IMR-90 (cell line): ENCODE data around the gene RELN. TPM values are rescaled to one million over a fixed set of nuclear protein-coding genes. Genes with fewer than 3 reads are reported as not detected.

Source experiments
- ATAC-seq: fragments of 200-7000 bp; cut with Tn5 transposase; 2 replicates; pipeline ENCODE4 v1.9.1; 2020; ENCODE audit warnings: low read depth, mild to moderate bottlenecking, moderate library complexity
- BruUV-seq: library from RNA; stranded (reverse); fragments of 400-500 nt; replicated peaks from 2 replicates; lab custom pipeline; 2021; lab: Mats Ljungman, UMichigan
- CTCF ChIA-PET: fragments of 300-600 bp; formaldehyde crosslinking; extraction: SDS; loops from one replicate; lab custom pipeline; 2021; ENCODE audit warnings: antibody characterized with exemption; lab: Yijun Ruan, JAX
- POLR2A ChIA-PET: fragments of 300-600 bp; sonication (Branson Sonifier 250); formaldehyde crosslinking; loops from one replicate; lab custom pipeline; 2022; ENCODE audit warnings: antibody characterized with exemption; ENCODE audit not compliant: unreplicated experiment; lab: Charles Lee
- DNase-seq: peaks from one replicate; pipeline ENCODE4 v3.0.0; 2013
- H2AFZ ChIP-seq: replicated peaks from 2 replicates; pipeline ENCODE3; 2013; ENCODE audit warnings: low read length, mild to moderate bottlenecking; ENCODE audit not compliant: poor library complexity
- H2AK5ac ChIP-seq: 2 replicates; pipeline ENCODE4 v1.6.1; 2013; ENCODE audit warnings: low read depth, low read length, inconsistent platforms
- H2AK9ac ChIP-seq: replicated peaks from 2 replicates; pipeline ENCODE3; 2013; ENCODE audit warnings: mild to moderate bottlenecking, low read depth, low read length, moderate library complexity; ENCODE audit not compliant: poor library complexity
- H2BK120ac ChIP-seq: 2 replicates; pipeline ENCODE4 v1.6.1; 2013; ENCODE audit warnings: low read depth, low read length, inconsistent platforms
- H2BK15ac ChIP-seq: 3 replicates; pipeline ENCODE4 v1.6.1; 2013; ENCODE audit warnings: low read depth, low read length, inconsistent platforms
- H2BK20ac ChIP-seq: 2 replicates; pipeline ENCODE4 v1.6.1; 2013; ENCODE audit warnings: low read depth, mild to moderate bottlenecking, inconsistent platforms, low read length, moderate library complexity
- H2BK5ac ChIP-seq: 2 replicates; pipeline ENCODE4 v1.6.1; 2013; ENCODE audit warnings: mild to moderate bottlenecking, low read depth, low read length, inconsistent platforms; ENCODE audit not compliant: poor library complexity, severe bottlenecking
- H3K14ac ChIP-seq: replicated peaks from 2 replicates; pipeline ENCODE4 v1.6.1; 2013; ENCODE audit warnings: low read depth, low read length, inconsistent platforms
- H3K18ac ChIP-seq: 2 replicates; pipeline ENCODE4 v1.6.1; 2013; ENCODE audit warnings: low read depth, low read length, control low read depth
- H3K23ac ChIP-seq: 2 replicates; pipeline ENCODE4 v1.6.1; 2013; ENCODE audit warnings: low read depth, low read length, inconsistent platforms
- H3K27ac ChIP-seq: 2 replicates; pipeline ENCODE4 v1.5.1; 2013; ENCODE audit warnings: mild to moderate bottlenecking, control low read depth, low read length; ENCODE audit not compliant: insufficient read depth
- H3K27me3 ChIP-seq: 2 replicates; pipeline ENCODE4 v1.6.1; 2013; ENCODE audit warnings: low read length; ENCODE audit not compliant: control insufficient read depth, insufficient read depth
- H3K36me3 ChIP-seq: 2 replicates; pipeline ENCODE4 v1.6.1; 2013; ENCODE audit warnings: low read length, mixed read lengths; ENCODE audit not compliant: control insufficient read depth, insufficient read depth
- H3K4ac ChIP-seq: 2 replicates; pipeline ENCODE4 v1.6.1; 2013; ENCODE audit warnings: low read depth, low read length, inconsistent platforms
- H3K4me1 ChIP-seq: 2 replicates; pipeline ENCODE4 v1.6.1; 2013; ENCODE audit warnings: low read length, mixed read lengths; ENCODE audit not compliant: control insufficient read depth, insufficient read depth
- H3K4me2 ChIP-seq: 2 replicates; pipeline ENCODE4 v1.6.1; 2013; ENCODE audit warnings: low read depth, mild to moderate bottlenecking, control low read depth, low read length, moderate library complexity
- H3K4me3 ChIP-seq: 2 replicates; pipeline ENCODE4 v1.5.1; 2013; ENCODE audit warnings: low read depth, mild to moderate bottlenecking, control low read depth, low read length, moderate library complexity; ENCODE audit not compliant: insufficient read depth
- H3K56ac ChIP-seq: 2 replicates; pipeline ENCODE4 v1.6.1; 2013; ENCODE audit warnings: low read length, inconsistent platforms; ENCODE audit not compliant: insufficient read depth; ENCODE audit errors: extremely low read depth
- H3K79me1 ChIP-seq, 2 experiments: 2 replicates each; pipeline ENCODE4 v1.6.1; 2013; ENCODE audit warnings: low read length in 2 of 2, inconsistent platforms in 1 of 2, low read depth in 1 of 2
- H3K9ac ChIP-seq: 2 replicates; pipeline ENCODE4 v1.6.1; 2013; ENCODE audit warnings: low read depth, low read length, control low read depth
- H3K9me1 ChIP-seq: 2 replicates; pipeline ENCODE4 v1.6.1; 2013; ENCODE audit warnings: low read length, inconsistent platforms; ENCODE audit not compliant: insufficient read depth
- H3K9me3 ChIP-seq: 2 replicates; pipeline ENCODE4 v1.6.1; 2013; ENCODE audit warnings: low read length; ENCODE audit not compliant: control insufficient read depth, insufficient read depth
- H4K20me1 ChIP-seq: 2 replicates; pipeline ENCODE4 v1.6.1; 2013; ENCODE audit warnings: low read length, inconsistent platforms; ENCODE audit not compliant: insufficient read depth
- H4K5ac ChIP-seq: 2 replicates; pipeline ENCODE4 v1.6.1; 2013; ENCODE audit warnings: mild to moderate bottlenecking, low read depth, low read length, control low read depth
- H4K8ac ChIP-seq, 2 experiments: 2 replicates each; pipeline ENCODE4 v1.6.1; 2013; ENCODE audit warnings: low read depth in 2 of 2, low read length in 2 of 2, control low read depth in 1 of 2, inconsistent platforms in 1 of 2
- H4K91ac ChIP-seq: 2 replicates; pipeline ENCODE4 v1.6.1; 2013; ENCODE audit warnings: low read depth, low read length, inconsistent platforms; ENCODE audit not compliant: insufficient read depth
- BHLHE40 ChIP-seq: fragments of 150-350 bp; IDR thresholded peaks from 2 replicates; pipeline ENCODE4 v1.6.1; 2016; ENCODE audit warnings: mild to moderate bottlenecking, low read depth, low read length
- CEBPB ChIP-seq: IDR thresholded peaks from 2 replicates; pipeline ENCODE4 v1.6.1; 2012; ENCODE audit warnings: low read depth, low read length, improper control_type of control experiment
- CHD1 ChIP-seq: IDR thresholded peaks from 2 replicates; pipeline ENCODE4 v1.6.1; 2012; ENCODE audit warnings: low read depth, low read length, improper control_type of control experiment
- CTCF ChIP-seq: conservative IDR thresholded peaks from 2 replicates; pipeline ENCODE4 v1.5.1; 2012; ENCODE audit warnings: mild to moderate bottlenecking, low read depth, low read length, improper control_type of control experiment
- ELK1 ChIP-seq: fragments of 150-350 bp; IDR thresholded peaks from 2 replicates; pipeline ENCODE4 v1.6.1; 2016; ENCODE audit warnings: low read depth, mild to moderate bottlenecking, low read length, moderate library complexity, borderline replicate concordance
- FOS ChIP-seq: fragments of 150-350 bp; IDR thresholded peaks from 2 replicates; pipeline ENCODE4 v1.6.1; 2016; ENCODE audit warnings: low read depth, low read length
- MAFK ChIP-seq: IDR thresholded peaks from 2 replicates; pipeline ENCODE4 v1.6.1; 2012; ENCODE audit warnings: low read depth, low read length, improper control_type of control experiment
- MAZ ChIP-seq: IDR thresholded peaks from 2 replicates; pipeline ENCODE4 v1.6.1; 2012; ENCODE audit warnings: low read depth, mild to moderate bottlenecking, low read length, improper control_type of control experiment, moderate library complexity, borderline replicate concordance
- MXI1 ChIP-seq: IDR thresholded peaks from 2 replicates; pipeline ENCODE4 v1.6.1; 2012; ENCODE audit warnings: low read depth, mild to moderate bottlenecking, low read length, moderate library complexity, borderline replicate concordance
- NFE2L2 ChIP-seq: fragments of 150-350 bp; IDR thresholded peaks from 2 replicates; pipeline ENCODE4 v1.6.1; 2016; ENCODE audit warnings: low read depth, mild to moderate bottlenecking, low read length
- POLR2A ChIP-seq: IDR thresholded peaks from 2 replicates; pipeline ENCODE4 v1.6.1; 2012; ENCODE audit warnings: mild to moderate bottlenecking, low read depth, low read length
- RAD21 ChIP-seq: IDR thresholded peaks from 2 replicates; pipeline ENCODE4 v1.6.1; 2012; ENCODE audit warnings: low read length, improper control_type of control experiment
- RCOR1 ChIP-seq: IDR thresholded peaks from 2 replicates; pipeline ENCODE4 v1.6.1; 2012; ENCODE audit warnings: mild to moderate bottlenecking, low read length, improper control_type of control experiment; ENCODE audit not compliant: insufficient replicate concordance
- RFX5 ChIP-seq: IDR thresholded peaks from 2 replicates; pipeline ENCODE4 v1.8.0; 2012; ENCODE audit warnings: low read depth, mild to moderate bottlenecking, low read length, moderate library complexity
- SMC3 ChIP-seq: fragments of 150-350 bp; IDR thresholded peaks from 2 replicates; pipeline ENCODE4 v1.6.1; 2016; ENCODE audit warnings: low read depth, mild to moderate bottlenecking, antibody characterized with exemption, low read length, moderate library complexity
- USF2 ChIP-seq: fragments of 150-350 bp; IDR thresholded peaks from 2 replicates; pipeline ENCODE4 v1.6.1; 2017; ENCODE audit warnings: mild to moderate bottlenecking, antibody characterized with exemption, low read length, low read depth
- WGBS, 2 experiments: methylation state at CpG; one replicate each; pipeline versions ENCODE4 v1.1.5 to v1.1.7; 2013; ENCODE audit warnings: missing lambda C conversion rate in 2 of 2; ENCODE audit not compliant: insufficient read length in 1 of 2; ENCODE audit errors: extremely low coverage in 2 of 2; 5-methylcytosine and 5-hydroxymethylcytosine counted together
- dilution Hi-C: fragments of 300-500 bp; cut with HindIII; formaldehyde crosslinking; loops from one replicate; pipeline ENCODE4 v1.14.3; 2018; ENCODE audit warnings: low sequenced_read_pairs; ENCODE audit not compliant: unreplicated experiment
- in situ Hi-C: fragments of 300-500 bp; cut with MboI; formaldehyde crosslinking; loops from 3 replicates; pipeline ENCODE4 v1.14.3; 2019; ENCODE audit warnings: low sequenced_read_pairs, inconsistent platforms, mixed read lengths
- intact Hi-C: fragments of 100-400 bp; cut with micrococcal nuclease; formaldehyde crosslinking; loops from 2 replicates; pipeline ENCODE4 v1.10.0; 2022
- polyA plus RNA-seq, 3 experiments: library from polyadenylated mRNA; depleted of rRNA; stranded (reverse); fragments of >200 nt; gene quantifications; 2 replicates each; pipeline ENCODE4 v1.2.3, GENCODE V29; 2012; ENCODE audit warnings: low replicate concordance in 1 of 3
- total RNA-seq: library from RNA; depleted of rRNA; stranded (reverse); fragments of >200 nt; gene quantifications from 2 replicates; pipeline ENCODE4 v1.2.3, GENCODE V29; 2012

RELN gene
- total and polyA plus RNA-seq, 2 of the 4 experiments (the other 2 are of a cell fraction) = 14.7 to 23.7 TPM

GRCh38 chr7:103966593-103967277 lies 22.7 kb downstream of the RELN start:
- ChIA-PET CTCF (no interaction called here), POLR2A (no interaction called here)
- no peaks in the 10 kb centered on the region; a peak in 1 of 4 replicates for H3K79me1 ChIP-seq
- H3K27ac ChIP-seq = no peak overlapping the region
- H3K4ac ChIP-seq = no peak overlapping the region
- no peak overlapping the region for H3K14ac ChIP-seq
- H3K4me1 ChIP-seq = no peaks in the 10 kb centered on the region
- no peaks in the 10 kb centered on the region for H4K20me1 ChIP-seq
- H3K36me3 ChIP-seq = no peaks in the 10 kb centered on the region
- H4K8ac ChIP-seq = no peak overlapping the region
- no peak overlapping the region for H3K18ac ChIP-seq
- H2AK9ac ChIP-seq = no peak overlapping the region
- H4K91ac ChIP-seq = no peak overlapping the region
- ATAC-seq (no peak), DNase-seq (no peak)
- H3K4me3 ChIP-seq = no peak overlapping the region
- no CpG with 5 or more reads among the region's 4 CpGs for WGBS, 2 experiments
- no peak overlapping the region for H2BK20ac ChIP-seq
- no peaks in the 10 kb centered on the region for H3K9me3 ChIP-seq
- no peak overlapping the region for H3K23ac ChIP-seq
- no peaks in the 10 kb centered on the region for H3K27me3 ChIP-seq
- no peak overlapping the region for H3K56ac ChIP-seq
- in situ Hi-C loops = no loop called here
- H2BK120ac ChIP-seq = no peak overlapping the region
- intact Hi-C loops = no loop called here
- dilution Hi-C loops = no loop called here
- no TSS peak for BruUV-seq
- TF ChIP-seq CTCF (no peak), SMC3 (no peak), RCOR1 (no peak), POLR2A (no peak), BHLHE40 (no peak), ELK1 (no peak), USF2 (no peak), FOS (no peak), MXI1 (no peak), RAD21 (no peak), RFX5 (no peak), MAZ (no peak), CHD1 (no peak), CEBPB (no peak), MAFK (no peak), NFE2L2 (no peak)
- H2BK15ac ChIP-seq = no peak overlapping the region
- H3K9me1 ChIP-seq = no peaks in the 10 kb centered on the region
- H2AFZ ChIP-seq = no peak overlapping the region
- no peak overlapping the region for H2BK5ac ChIP-seq
- no peak overlapping the region for H2AK5ac ChIP-seq
- no peak overlapping the region for H4K5ac ChIP-seq
- no peak overlapping the region for H3K9ac ChIP-seq
- H3K4me2 ChIP-seq = no peak overlapping the region
